Upper lobe of left lung (tissue), 4 donors: ENCODE data around the gene ACP5.
A peak's percentile ranks its signal among the peaks of the same experiment; 100 is the strongest.

Experiments
- CTCF ChIP-seq, 6 experiments: fragments of 450-650 bp in 4 of 6; fragments of 200-600 bp in 2 of 6; sonication (generic) in 2 of 6; IDR thresholded peaks; one replicate each; pipeline ENCODE4 v1.5.1; 2016 to 2019; ENCODE audit warnings: antibody characterized with exemption in 6 of 6
- EP300 ChIP-seq, 4 donors: sonication (generic); formaldehyde crosslinking; IDR thresholded peaks; one replicate each; pipeline ENCODE4 v1.5.1; 2017; ENCODE audit warnings: antibody characterized with exemption in 4 of 4, control low read depth in 2 of 4
- POLR2A ChIP-seq, 4 donors: fragments of 450-650 bp; IDR thresholded peaks; one replicate each; pipeline ENCODE4 v1.5.1; 2016 to 2017; ENCODE audit warnings: antibody characterized with exemption in 4 of 4, mild to moderate bottlenecking in 2 of 4

GRCh38 chr19:11535792-11536595 is 41.5 kb downstream of the ACP5 start:
- TF ChIP-seq CTCF (IDR thresholded peaks at IDR 0.05), result peak; percentile 87 to 96 (median 94)
- TF ChIP-seq POLR2A (IDR thresholded peaks at IDR 0.05), result peak in 2 of 4 donors; percentile 18 to 52
- no peak for TF ChIP-seq EP300 (IDR thresholded peaks at IDR 0.05)
